Brain microvascular endothelial cell (primary cell): ENCODE results near the gene RBMX.

ENCODE experiments used
- DNase-seq: peaks from one replicate; pipeline ENCODE4 v3.0.0-alpha.2; 2020
- H3K27ac ChIP-seq: fragments of 250-450 bp; sonication (Bioruptor Pico); 2 replicates; pipeline ENCODE4 v1.5.1; 2020; ENCODE audit warnings: mild to moderate bottlenecking, moderate library complexity
- H3K27me3 ChIP-seq: fragments of 250-450 bp; sonication (Bioruptor Pico); replicated peaks from 2 replicates; pipeline ENCODE4 v1.5.1; 2020; ENCODE audit warnings: mild to moderate bottlenecking
- H3K36me3 ChIP-seq: fragments of 250-450 bp; sonication (Bioruptor Pico); replicated peaks from 2 replicates; pipeline ENCODE4 v1.5.1; 2020; ENCODE audit warnings: mild to moderate bottlenecking
- H3K4me3 ChIP-seq: 2 replicates; pipeline ENCODE4 v1.5.1; 2011; ENCODE audit warnings: low read depth, mild to moderate bottlenecking, control low read depth, low read length, moderate library complexity
- in situ Hi-C: cut with HindIII; loops from 2 replicates; pipeline ENCODE4 v1.10.0; 2017; ENCODE audit warnings: low sequenced_read_pairs, low pct_ligation_motif_present
- TF ChIP-seq, protein P1 (sequence below): IDR thresholded peaks from 2 replicates; pipeline ENCODE4 v1.5.1; 2011; ENCODE audit warnings: low read depth, mild to moderate bottlenecking, moderate library complexity, low read length, control low read depth, inconsistent platforms; ENCODE audit errors: missing control alignments

Gene RBMX

DNA sequence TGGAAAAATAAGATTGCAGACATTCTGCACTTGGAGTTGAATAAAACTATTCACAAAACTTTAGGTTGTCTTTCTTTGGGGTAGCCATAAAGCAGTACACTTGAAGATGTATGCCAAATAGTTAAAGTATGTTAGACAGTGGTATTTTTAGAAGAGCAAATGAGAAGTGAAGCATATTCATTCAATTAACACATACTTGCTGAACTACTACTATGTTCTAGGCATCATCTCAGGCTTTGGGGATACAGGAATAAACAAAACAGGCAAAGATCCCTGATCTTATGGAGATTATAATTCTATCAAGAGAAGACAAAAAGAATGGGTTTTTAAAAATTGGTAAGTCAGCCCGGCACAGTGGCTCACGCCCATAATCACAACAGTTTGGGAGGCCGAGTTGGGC, 29.0 kb downstream of the RBMX start:
- TF ChIP-seq, protein P1, sequence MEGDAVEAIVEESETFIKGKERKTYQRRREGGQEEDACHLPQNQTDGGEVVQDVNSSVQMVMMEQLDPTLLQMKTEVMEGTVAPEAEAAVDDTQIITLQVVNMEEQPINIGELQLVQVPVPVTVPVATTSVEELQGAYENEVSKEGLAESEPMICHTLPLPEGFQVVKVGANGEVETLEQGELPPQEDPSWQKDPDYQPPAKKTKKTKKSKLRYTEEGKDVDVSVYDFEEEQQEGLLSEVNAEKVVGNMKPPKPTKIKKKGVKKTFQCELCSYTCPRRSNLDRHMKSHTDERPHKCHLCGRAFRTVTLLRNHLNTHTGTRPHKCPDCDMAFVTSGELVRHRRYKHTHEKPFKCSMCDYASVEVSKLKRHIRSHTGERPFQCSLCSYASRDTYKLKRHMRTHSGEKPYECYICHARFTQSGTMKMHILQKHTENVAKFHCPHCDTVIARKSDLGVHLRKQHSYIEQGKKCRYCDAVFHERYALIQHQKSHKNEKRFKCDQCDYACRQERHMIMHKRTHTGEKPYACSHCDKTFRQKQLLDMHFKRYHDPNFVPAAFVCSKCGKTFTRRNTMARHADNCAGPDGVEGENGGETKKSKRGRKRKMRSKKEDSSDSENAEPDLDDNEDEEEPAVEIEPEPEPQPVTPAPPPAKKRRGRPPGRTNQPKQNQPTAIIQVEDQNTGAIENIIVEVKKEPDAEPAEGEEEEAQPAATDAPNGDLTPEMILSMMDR: no peak
- DNase-seq: no peak
- in situ Hi-C loops: no loop called here
- Histone ChIP-seq H3K27ac (no peak overlapping the region), H3K36me3 (no peaks in the 10 kb centered on the region), H3K4me3 (no peak overlapping the region), H3K27me3 (no peaks in the 10 kb centered on the region)

- Histone ChIP-seq H3K27ac (no peak overlapping the region), H3K27me3 (no peaks in the 10 kb centered on the region), H3K36me3 (no peaks in the 10 kb centered on the region), H3K4me3 (no peak overlapping the region)
- in situ Hi-C loops: no loop called here
- TF ChIP-seq, protein P1: no peak
- DNase-seq: no peak
These were observed 29.9 kb downstream of the RBMX start for GRCh38 chrX:136850441-136851175.

DNA sequence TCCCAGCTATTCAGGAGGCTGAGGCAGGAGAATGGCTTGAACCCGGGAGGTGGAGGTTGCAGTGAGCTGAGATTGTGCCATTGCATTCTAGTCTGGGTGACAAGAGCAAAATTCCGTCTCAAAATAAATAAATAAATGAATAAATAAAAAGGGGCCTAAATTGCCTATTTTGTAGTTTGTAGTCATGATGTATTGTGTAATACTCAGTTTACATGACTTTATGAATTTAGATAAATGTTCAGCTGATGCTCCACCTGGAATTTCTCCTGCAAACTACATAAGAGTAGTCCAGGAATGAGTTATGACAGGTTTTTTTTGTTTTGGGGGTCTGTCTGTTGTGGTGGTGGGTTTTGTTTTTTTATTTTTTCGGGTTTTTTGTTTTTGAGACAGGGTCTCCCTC, 31.1 kb downstream of the RBMX start:
- no peak overlapping the region for H3K4me3 ChIP-seq
- TF ChIP-seq, protein P1: no peak
- H3K27me3 ChIP-seq: no peaks in the 10 kb centered on the region
- H3K27ac ChIP-seq: no peak overlapping the region
- H3K36me3 ChIP-seq: no peaks in the 10 kb centered on the region
- no peak for DNase-seq
- in situ Hi-C loops: no loop called here

DNA sequence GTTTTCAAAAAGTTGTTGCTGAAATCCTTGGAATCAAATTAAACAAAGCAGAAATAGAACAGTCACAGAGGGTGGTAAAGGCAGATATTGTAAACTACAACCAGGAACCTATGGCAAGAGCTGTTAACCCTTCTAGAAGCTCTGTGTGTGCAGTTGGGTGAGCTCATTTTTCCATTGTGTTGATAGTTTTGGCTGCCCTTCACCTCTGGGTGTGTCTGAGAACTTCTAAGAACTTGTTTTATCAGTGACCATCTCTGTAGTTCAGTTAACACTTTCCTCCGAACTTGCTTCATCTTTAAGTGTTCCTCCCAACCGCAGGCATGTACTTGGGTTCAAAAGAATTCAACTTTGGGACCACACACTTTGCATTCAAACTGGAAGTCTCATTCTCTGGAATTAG, 32.7 kb downstream of the RBMX start:
- DNase-seq: peak; percentile 61
- H3K27ac ChIP-seq: no peak overlapping the region
- no peak overlapping the region for H3K4me3 ChIP-seq
- no peaks in the 10 kb centered on the region for H3K36me3 ChIP-seq
- TF ChIP-seq, protein P1: no peak
- in situ Hi-C loops: no loop called here
- no peaks in the 10 kb centered on the region for H3K27me3 ChIP-seq

GRCh38 chrX:136839196-136839595, 41.3 kb downstream of the RBMX start:
- no peaks in the 10 kb centered on the region for H3K27me3 ChIP-seq
- TF ChIP-seq, protein P1: no peak
- H3K36me3 ChIP-seq: no peaks in the 10 kb centered on the region
- DNase-seq: no peak
- H3K4me3 ChIP-seq: no peak overlapping the region
- no peak overlapping the region for H3K27ac ChIP-seq
- in situ Hi-C loops: no loop called here

DNA sequence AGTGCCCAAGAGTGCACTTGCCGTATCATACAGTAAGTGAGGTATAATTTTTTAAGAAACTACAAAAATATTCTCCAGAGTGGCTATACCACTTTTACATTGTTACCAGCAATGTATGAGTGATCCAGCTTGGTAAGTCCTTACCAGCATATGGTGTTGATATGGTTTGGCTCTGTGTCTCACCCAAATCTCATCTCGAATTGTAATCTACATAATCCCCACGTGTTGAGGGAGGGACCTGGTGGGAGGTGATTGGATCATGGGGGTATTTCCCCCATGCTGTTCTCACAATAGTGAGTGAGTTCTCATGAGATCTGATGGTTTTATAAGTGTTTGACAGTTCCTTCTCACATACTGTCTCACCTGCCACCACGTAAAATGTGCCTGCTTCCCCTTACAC, 44.8 kb downstream of the RBMX start:
- no peak for DNase-seq
- TF ChIP-seq, protein P1: no peak
- Histone ChIP-seq H3K36me3 (no peaks in the 10 kb centered on the region), H3K4me3 (no peak overlapping the region), H3K27ac (no peak overlapping the region), H3K27me3 (no peaks in the 10 kb centered on the region)
- in situ Hi-C loops: no loop called here
